Stimulated activated CD4-positive, alpha-beta T cell treated with anti-CD3 and anti-CD28 coated beads, Interleukin-2, amount 100 ng/mL, for 4 hours (primary cell): ENCODE data around the gene PANX3.
"Not testable (repeated sequence)": the region's sequence is repeated elsewhere in the genome, so short reads cannot be mapped to it uniquely, and the experiment has no call there.

Experiments
- DNase-seq: peaks from one replicate; pipeline ENCODE4 v3.0.0-alpha.2; 2020; ENCODE audit warnings: low read depth

The PANX3 gene, protein sequence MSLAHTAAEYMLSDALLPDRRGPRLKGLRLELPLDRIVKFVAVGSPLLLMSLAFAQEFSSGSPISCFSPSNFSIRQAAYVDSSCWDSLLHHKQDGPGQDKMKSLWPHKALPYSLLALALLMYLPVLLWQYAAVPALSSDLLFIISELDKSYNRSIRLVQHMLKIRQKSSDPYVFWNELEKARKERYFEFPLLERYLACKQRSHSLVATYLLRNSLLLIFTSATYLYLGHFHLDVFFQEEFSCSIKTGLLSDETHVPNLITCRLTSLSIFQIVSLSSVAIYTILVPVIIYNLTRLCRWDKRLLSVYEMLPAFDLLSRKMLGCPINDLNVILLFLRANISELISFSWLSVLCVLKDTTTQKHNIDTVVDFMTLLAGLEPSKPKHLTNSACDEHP

DNA sequence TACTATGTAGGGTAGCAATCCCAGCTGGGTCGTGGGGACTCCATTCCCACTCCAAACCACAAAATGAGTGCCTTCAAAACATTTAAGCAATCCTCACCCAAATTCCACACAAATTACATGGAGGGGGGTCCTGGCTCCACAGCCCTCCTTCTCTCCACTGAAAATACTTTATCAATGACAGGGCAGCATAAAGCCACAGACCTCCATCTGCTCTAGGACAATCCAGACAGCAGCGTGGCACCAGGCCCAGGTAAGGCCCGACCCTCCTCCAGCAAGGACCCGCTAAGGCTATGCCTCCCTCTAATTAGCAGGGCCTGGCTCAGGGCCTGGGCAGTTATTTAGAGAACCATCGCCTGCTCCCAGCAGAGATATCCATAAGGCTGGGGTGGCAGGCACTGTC lies at the start of gene PANX3:
TSS of gene PANX3 (plus strand) at position 365 of the 400 bp plus-strand sequence. CDS start 129 bp downstream, outside the sequence.
- no peak for DNase-seq

DNA sequence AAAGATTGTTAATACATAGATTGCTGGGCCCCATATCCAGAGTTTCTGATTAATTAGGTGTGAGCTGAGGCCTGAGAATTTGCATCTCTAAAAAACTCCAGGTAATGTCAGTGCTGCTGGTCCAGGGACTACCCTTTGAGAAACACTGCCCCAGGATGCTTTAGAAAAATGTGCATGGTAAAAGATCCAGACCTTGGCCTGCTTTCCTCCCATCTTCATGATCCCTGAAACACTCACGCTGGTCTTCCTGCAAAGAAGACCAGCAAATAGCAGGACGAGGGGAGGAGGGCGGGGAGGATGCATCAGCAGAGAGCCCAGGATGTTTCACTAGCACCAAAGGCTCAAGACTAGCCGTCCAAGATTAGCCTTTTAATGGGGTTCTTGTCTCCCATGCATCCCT lies 41.5 kb upstream of the PANX3 start, which contains the start of gene OR8A1:
TSS of gene OR8A1 (plus strand) at position 301 of the 400 bp plus-strand sequence. CDS start 123 bp downstream, outside the sequence.
- DNase-seq: no peak

DNA sequence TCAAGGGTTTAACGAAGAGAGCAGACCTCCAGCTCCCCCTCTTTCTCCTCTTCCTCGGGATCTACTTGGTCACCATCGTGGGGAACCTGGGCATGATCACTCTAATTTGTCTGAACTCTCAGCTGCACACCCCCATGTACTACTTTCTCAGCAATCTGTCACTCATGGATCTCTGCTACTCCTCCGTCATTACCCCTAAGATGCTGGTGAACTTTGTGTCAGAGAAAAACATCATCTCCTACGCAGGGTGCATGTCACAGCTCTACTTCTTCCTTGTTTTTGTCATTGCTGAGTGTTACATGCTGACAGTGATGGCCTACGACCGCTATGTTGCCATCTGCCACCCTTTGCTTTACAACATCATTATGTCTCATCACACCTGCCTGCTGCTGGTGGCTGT lies 41.1 kb upstream of the PANX3 start:
- DNase-seq: no peak

DNA sequence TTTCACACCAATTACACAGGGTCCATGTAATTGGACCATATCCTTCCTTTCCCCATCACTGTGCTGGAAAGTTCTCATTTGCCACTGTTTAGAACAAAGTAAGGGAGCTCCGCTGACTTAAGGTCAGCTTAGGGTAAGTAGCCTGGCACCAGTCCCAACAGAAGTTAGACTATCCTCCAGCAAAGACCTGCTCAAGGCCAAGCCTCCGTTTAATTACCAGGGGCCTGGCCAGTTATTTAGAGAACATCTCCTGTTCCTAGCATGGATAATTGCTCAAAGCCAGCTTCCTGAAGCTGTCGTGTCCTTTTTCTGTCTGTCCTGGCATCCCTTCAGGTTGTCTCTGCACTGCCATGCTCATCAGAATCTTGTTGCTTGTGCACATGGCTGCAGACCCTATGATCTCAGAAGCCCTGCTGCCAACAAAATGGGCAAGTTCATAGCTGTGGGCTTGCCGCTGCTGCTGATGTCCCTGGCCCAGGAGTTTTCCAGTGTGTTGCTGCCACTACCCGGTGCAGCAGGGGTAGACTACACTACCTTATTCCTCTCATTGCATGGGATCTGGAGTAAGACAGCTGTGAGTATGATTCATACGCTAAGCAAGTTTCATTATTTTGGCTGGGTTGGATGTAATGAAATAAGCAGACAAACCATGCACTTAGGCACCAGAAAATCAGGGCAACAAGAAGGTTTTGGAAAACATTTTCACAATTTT lies 33.4 kb upstream of the PANX3 start:
- no peak for DNase-seq

DNA sequence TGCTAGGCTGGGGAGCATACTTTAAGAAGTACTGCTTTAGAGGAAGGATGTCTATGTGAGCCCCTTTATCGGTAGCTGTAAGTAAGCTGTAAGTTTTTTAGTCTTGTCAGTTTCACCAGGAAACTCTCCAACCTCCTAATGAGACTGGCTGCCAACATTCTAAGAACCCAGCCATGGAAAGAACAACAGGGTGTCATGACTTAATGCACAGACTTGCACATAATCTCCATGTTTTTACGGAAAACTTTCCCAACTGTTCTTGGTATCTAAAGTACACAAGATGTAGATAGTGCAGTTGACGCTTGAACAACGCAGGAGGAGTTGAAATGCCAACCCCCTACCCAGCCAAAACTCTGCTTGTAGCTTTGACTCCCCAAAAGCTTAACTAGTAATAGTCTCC lies 32.5 kb upstream of the PANX3 start:
- no peak for DNase-seq

DNA sequence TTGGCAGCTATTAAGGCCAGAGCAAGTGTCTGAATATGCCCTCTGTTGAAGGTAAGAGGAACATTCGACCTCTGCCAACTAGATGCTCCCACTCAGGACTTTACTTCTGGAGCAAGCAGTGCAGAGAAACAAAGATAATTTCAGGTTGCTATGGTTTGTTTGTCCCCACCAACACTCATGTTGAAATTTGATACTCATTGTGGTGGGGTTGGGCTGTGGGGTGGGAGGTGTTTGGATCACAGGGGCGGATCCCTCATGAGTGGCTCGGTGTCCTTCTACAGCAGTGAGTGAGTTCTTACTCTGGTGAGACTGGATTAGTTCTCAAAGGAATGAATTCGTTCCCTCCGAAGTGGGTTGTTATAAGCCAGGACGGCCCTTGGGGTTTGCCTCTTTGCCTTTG lies 29.4 kb upstream of the PANX3 start:
- DNase-seq: no peak

DNA sequence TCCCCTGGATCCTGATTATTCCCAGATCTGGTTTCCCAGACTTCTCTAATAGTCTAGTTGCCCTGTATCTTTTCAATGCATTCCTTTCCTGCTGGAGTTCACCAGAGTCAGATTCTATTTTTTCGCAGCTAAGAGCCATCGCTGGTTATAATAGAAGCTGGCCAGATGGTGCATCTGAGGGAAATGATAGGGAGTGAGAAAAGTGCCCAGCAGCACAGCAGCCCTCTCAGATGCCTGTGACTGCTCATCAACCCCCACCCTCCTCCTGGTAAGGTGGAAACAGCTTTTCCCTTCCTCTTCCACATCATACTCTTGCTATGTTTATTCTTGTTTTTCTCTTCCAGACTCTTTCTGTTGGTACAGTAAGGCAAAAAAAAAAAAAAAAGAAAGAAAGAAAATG lies 28.7 kb upstream of the PANX3 start:
- DNase-seq: no peak

DNA sequence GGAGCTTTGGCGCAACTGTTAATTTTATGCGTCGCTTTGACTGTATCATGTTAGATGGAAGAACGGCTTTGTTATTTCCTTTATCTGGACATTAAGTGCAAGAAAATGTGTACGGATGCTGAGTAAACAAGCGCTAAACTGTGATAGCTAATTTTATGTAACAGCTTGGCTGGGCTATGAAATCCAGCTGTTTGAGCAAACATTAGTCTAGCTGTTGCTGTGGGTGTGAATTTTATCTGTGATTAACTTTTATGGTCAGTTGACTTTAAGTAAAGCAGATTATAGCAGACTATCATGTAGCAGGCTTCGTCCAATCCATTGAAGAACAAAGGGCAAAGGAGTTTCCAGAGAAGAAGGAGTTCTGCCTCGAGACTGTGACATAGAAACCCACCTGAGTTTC lies 27.4 kb upstream of the PANX3 start:
- no peak for DNase-seq

DNA sequence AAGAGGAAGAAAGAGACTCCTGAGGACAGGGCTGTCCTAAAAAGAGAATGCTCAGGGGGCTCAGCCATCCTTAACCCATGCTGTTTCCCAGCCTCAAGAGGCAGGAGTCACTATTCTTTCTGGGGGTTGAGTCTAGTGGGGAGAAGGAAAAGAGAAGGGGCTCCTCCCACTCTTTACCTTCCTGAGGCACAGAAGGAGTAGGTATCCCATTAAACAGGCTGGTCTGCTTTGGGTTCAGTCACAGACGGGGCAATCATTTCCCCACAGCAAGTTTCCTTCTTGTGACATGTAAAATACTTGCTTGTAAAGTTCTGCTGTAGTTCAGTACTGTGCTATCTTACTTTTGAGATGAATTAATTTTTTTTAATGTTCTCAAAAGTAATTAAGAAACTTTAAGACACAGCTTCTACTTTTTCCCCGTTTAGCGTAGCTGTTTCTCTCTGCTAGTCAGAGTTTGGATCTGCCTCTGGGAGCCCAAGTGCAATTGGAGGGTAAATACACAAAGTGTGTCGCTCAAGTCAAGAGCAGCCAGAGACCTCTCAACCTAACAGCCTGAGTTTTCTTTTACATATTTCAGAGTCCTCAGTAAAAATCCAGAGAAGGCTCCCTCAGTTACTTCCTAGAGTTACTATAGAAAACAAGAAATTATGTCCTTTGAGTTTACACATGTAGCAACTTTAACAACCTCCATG lies 26.4 kb upstream of the PANX3 start:
- no peak for DNase-seq

DNA sequence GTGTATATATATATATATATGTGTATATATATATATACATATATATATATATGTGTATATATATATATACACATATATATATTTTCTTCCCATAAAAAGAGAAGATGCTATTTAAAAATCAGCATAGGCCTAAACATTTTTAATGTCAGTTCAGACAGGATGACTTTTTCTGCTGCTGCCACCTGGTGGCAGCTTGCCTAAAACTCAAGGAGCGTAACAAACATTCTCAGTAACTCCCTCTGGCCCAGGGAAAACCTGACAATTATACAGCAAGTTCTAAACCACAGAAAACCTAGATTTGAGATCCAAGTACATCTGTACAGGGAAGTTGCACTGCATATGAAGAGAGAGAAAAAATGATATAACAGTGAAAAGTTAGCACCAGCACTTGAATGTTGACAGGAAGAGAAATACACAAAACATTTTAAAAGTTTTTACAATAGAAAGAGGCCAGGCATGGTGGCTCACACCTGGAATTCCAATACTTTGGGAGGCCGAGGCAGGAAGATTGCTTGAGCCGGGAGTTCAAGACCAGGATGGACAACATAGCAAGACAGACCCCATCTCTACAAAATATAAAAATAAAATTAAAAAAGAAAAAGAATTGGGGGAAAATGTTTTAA lies 24.9 kb upstream of the PANX3 start:
- DNase-seq: peak; percentile 6

DNA sequence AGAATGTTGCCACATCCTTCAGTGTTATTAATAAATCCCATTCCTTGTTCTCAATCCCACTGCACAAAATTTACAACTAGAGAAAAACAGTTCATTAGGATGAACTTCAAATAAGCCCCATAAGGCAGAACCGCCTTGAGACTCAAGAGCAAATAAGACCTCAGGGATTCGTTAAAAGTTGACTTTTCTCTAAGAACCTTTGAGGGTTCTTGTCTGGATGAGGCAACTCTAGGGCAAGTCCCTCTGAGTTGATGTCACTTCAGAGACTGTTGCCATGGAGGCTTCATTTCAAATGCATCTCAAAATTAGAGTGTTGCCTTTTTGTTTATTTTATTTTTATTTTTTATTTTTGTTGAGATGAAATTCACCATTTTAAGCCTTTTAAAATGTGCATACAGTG lies 19.8 kb upstream of the PANX3 start:
- DNase-seq: no peak

DNA sequence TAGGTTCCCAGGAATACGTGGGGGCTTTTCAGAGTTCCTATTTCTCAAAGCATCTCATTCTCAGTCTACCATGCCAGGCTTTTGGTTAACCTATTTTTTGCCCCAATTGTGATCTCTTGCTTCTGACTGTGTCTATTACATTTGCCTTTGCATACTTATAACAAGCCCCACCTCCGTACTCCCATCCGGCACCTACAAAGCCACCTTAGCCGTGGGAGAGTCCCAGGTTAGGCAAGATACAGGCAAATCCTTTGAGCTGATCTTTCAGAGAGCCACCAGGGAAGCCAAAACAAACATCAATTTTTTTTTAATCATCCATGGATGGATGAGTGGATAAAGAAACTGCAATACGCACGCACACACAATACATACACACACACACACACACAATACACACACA lies 18.6 kb upstream of the PANX3 start:
- DNase-seq: no peak

DNA sequence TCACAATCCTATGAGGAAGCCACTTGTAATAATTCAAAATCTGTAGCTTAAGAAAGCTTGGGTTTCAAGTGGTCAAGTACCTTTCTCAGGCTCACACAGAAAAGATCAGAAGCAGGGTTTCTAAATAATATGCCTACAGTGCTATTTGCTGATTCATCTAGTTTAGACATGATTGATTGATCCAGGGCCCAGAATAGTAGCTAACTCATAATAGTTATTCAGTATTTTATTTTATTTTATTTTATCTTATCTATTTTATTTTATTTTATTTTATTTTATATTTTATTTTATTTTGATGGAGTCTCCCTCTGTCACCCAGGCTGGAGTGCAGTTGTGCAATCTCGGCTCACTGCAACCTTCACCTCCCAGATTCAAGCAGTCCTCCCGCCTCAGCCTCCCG lies 15.9 kb upstream of the PANX3 start:
- no peak for DNase-seq

DNA sequence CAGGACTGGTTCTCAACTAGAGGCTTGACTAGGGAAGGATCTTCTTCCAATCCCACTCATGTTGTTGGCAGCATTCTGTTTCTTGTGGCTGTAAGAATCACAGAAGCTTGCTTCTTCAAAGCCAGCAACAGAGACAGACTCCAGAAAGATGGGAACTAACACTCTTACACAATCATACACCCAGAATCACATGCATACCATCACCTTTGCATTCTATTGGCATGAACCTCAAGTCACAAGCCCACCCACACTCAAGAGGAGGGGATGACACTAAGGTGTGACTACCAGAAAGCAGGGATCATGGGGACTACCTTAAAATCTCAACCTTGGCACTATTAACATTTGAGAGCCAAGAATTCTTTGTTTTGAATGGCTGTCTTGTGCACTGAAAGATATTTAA lies 13.6 kb upstream of the PANX3 start:
- DNase-seq: no peak

DNA sequence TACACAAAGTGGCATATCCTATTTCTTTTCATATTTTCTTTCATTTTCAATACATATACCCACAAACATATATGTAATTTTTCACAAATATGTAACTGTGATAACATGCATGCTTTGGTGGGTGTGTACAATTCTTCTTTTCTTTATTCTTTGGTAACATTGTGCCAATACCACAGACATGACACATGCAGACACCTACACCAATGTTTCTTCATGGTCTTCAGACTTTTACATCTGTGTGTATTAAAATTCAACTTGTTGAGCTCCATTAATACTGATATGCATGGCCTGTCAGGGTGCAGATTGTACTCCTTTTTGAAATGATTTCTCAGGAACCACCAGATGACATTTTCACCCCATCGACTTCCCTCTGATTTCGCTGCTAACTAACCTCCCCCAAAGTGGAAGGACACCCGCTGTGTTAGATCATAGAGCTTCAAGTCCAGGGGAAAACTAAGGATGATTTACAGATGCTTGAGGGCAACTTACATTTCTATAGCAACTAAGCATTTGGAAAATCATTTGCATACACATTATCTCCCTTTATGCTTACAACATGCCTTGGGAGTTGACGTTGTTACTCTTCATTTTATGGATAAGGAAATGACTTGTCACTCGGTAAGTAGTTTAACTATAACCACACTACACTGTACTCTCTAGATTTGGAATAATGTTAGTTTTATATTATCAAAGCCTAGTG lies 10.5 kb upstream of the PANX3 start:
- DNase-seq: no peak

DNA sequence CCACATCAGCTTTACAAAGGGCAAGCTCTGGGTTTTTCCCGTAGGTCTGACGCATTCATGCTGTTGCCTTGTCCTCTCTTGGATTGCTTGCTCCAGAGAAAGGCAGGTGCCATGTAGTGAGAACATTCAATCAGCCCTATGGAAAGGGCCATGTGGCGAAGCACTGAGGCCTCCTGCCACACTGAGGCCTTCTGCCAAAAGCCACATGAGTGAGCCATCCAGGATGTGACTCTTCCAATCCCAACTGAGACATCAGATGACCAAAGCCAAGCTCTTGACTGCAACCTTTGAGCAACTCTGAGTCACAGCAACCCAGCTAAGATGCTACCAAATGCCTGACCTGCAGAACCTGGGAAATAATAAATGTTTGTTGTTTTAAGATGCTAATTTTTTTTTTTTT lies 9.0 kb upstream of the PANX3 start:
- no peak for DNase-seq

DNA sequence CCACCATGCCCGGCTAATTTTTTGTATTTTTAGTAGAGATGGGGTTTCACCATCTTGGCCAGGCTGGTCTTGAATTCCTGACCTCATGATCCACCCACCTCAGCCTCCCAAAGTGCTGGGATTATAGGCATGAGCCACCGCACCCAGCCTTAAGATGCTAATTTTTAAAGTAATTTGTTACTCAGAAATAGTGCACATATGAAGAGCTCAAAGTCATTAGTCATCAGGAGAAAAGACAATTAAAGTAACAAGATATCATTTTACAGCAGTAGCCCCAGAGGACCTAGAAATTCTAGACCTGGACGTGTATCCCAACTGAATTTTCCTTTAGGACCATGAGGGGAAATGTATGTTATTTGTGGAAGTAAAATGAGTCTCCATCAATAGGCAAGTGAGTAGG lies 8.5 kb upstream of the PANX3 start:
- not testable (repeated sequence) for DNase-seq

DNA sequence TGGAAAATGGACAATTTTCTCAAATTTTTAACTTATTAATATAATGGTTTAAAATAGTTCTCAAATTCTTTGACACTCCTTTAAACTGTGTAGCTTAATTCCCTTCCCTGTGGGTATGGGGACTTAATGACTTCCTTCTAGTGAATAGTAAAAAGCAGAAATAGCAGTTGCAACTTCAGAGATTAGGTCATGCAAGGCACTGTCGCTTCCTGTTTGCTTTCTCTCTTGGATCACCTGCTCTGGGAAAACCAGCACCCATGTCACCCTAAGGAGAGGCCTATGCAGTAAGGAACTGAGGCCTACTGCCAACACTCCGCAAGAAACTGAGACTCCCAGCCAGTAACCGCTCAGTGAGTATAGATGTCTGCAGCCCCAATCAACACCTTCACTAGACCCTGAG lies 5.5 kb upstream of the PANX3 start:
- DNase-seq: no peak

DNA sequence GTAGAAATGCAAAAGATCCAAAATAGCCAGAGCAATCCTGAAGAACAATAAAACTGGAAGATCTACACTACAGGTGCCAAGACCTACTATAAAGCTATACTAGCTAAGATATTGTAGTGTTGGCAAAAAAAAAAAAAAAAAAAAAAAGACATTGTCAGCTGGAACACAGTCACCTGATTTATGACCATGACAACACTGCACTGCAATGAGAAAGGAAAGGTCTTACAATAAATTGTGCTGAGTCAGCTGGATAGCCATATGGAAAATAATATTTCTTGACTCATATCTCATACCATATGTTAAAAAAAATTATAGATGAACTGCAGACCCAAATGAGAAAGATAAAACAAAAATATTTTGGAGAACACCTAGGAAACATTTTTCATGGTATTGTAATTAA lies 3.1 kb upstream of the PANX3 start:
- no peak for DNase-seq

DNA sequence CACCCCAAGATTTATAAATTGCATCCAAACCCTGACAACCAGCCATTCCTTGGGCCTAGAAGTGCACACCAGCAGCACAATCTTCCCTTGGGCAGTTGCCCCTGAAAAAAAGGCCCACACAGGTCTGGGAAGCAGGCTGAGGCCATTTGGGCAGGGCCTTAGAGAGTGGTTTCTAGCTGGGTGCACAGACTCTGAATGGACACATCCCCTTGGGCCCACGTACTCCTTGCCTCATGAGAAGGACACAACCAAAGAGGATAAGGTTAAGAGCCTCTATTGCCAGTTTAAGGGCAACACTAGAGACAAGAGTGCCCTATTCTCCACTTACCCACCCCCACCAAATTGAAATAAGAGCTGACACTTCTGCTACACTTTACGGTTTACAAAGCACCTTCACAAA lies 933 bp upstream of the PANX3 start:
- DNase-seq: no peak

DNA sequence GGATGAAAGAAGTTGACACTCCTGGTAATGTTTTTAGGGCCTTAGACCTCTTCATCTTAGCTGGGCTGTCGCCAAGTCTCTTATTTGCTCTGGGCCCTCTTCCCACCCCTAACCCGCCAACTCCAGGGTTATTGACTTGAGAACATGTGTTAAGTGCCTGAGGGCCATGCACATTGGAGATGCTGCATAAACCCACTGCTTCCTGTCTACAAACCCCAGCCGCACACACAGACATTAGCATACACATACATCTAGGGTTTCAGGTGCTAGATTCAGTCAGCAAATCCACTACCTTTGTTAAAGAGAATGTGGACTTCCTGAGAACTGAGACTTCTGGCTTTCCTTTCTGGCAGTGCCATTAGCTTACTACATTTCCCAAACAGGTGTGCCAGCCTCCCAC lies 817 bp downstream of the PANX3 start:
- DNase-seq: no peak
